AG04449 (cell line): ENCODE measurements around the gene OR2B2.
A peak's percentile ranks its signal among the peaks of the same experiment; 100 is the strongest.
"Not testable (repeated sequence)": the region's sequence is repeated elsewhere in the genome, so short reads cannot be mapped to it uniquely, and the experiment has no call there.

ENCODE experiments used
- CTCF ChIA-PET: fragments of 350-600 bp; formaldehyde crosslinking; extraction: SDS; loops from one replicate; lab custom pipeline; 2021; ENCODE audit warnings: antibody characterized with exemption; lab: Yijun Ruan, JAX
- POLR2A ChIA-PET: fragments of 400-600, 350-600 bp; formaldehyde crosslinking; extraction: SDS; loops from one replicate; lab custom pipeline; 2020; ENCODE audit warnings: antibody characterized with exemption, inconsistent platforms; lab: Yijun Ruan, JAX
- DNase-seq: peaks from one replicate; pipeline ENCODE4 v3.0.0-alpha.2; 2010; ENCODE audit warnings: low read depth, low spot score
- H3K4me3 ChIP-seq: 2 replicates; pipeline ENCODE4 v1.5.1; 2011; ENCODE audit warnings: low read depth, mild to moderate bottlenecking, control low read depth, low read length
- TF ChIP-seq, protein P1 (sequence below): IDR thresholded peaks from one replicate; pipeline ENCODE4 v1.5.1; 2011; ENCODE audit warnings: mild to moderate bottlenecking, moderate library complexity, low read length, control low read depth, inconsistent platforms; ENCODE audit not compliant: insufficient read depth; ENCODE audit errors: missing control alignments

The OR2B2 gene

DNA sequence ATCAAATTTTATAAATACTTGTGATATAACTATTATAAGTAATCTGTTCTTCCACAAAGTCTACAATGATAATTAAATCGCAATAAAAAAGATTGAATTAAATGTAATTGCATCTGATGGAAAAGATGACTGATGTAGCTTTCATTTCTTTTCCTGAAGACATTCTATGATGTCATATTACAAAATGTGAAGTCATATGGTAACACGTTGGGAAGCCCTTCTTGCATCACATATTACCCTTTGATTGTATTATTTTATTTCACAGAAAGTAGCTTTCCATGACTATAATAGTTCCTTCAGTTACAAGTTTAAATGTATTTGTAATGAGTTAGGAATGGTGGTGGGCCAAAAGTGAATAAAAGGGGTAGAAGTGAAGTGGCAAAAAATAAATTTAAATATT is 19.0 kb upstream of the OR2B2 start:
- ChIA-PET POLR2A (no interaction called here), CTCF (no interaction called here)
- H3K4me3 ChIP-seq: no peak overlapping the region
- TF ChIP-seq, protein P1, sequence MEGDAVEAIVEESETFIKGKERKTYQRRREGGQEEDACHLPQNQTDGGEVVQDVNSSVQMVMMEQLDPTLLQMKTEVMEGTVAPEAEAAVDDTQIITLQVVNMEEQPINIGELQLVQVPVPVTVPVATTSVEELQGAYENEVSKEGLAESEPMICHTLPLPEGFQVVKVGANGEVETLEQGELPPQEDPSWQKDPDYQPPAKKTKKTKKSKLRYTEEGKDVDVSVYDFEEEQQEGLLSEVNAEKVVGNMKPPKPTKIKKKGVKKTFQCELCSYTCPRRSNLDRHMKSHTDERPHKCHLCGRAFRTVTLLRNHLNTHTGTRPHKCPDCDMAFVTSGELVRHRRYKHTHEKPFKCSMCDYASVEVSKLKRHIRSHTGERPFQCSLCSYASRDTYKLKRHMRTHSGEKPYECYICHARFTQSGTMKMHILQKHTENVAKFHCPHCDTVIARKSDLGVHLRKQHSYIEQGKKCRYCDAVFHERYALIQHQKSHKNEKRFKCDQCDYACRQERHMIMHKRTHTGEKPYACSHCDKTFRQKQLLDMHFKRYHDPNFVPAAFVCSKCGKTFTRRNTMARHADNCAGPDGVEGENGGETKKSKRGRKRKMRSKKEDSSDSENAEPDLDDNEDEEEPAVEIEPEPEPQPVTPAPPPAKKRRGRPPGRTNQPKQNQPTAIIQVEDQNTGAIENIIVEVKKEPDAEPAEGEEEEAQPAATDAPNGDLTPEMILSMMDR: no peak
- DNase-seq: no peak

DNA sequence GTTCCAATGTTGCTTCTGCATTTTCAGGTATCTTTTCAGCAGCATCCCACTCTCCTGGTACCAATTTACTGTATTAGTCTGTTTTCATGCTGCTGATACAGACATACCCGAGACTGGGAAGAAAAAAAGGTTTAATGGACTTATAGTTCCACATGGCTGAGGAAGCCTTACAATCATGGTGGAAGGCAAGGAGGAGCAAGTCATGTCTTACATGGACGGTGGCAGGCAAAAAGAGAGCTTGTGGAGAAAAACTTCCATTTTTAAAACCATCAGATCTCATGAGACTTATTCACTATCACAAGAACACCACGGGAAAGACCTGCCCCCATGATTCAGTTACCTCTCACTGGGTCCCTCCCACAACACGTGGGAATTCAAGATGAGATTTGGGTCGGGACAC is 17.7 kb upstream of the OR2B2 start:
- H3K4me3 ChIP-seq, POLR2A ChIA-PET, CTCF ChIA-PET, DNase-seq: not testable (repeated sequence)

DNA sequence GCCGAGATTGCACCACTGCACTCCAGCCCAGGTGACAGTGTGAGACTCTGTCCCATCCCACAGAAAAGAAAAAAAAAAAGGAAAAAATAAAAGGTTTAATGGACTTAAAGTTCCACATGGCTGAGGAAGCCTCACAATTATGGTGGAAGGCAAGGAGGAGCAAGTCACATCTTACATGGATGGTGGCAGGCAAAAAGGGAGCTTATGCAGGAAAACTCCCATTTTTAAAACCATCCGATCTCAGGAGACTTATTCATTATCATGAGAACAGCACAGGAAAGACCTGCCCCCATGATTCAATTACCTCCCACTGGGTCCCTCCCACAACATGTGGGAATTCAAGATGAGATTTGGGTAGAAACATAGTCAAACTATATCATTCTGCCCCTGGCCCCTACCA is 15.8 kb upstream of the OR2B2 start:
- H3K4me3 ChIP-seq, CTCF ChIA-PET, POLR2A ChIA-PET, DNase-seq: not testable (repeated sequence)

DNA sequence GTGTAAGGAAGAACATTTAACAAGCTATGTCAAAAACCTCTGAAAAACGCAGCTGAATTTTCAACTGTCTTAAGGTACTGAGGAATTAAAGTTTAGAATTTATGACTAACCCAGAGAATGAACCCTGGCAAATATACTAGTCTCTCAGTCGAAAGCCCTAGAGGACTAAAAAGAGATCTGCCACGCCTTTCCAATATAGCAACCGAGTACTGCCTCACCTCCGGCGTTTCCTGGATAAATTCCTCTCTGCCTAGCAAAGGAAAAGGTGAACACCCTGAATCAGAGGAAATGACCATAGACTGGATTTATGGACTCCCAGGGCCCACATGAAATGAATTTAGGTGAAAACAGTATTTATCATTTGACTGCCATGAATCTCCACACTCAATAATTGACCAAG is 12.0 kb upstream of the OR2B2 start:
- TF ChIP-seq, protein P1: no peak
- H3K4me3 ChIP-seq: no peak overlapping the region
- ChIA-PET CTCF (no interaction called here), POLR2A (no interaction called here)
- no peak for DNase-seq

DNA sequence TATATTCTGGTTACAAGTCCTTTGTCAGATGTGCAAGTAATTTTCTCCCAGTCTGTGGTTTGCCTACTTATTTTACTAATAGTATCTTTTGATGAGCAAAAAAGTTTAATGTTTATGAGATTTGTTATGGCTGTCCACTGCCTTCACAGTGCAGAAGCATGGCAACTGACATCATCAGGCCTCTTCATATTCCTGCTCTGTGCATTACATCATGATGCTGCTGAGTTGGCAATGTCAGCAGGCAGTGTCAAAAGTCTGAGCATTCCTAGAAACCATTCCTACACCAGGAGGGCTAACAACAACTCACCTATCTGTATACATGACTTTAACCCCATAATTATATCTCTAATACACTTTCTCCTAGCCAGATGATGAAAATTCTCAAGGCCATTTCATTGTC is 10.8 kb upstream of the OR2B2 start:
- ChIA-PET CTCF (no interaction called here), POLR2A (no interaction called here)
- H3K4me3 ChIP-seq: no peak overlapping the region
- no peak for DNase-seq
- TF ChIP-seq, protein P1: no peak

DNA sequence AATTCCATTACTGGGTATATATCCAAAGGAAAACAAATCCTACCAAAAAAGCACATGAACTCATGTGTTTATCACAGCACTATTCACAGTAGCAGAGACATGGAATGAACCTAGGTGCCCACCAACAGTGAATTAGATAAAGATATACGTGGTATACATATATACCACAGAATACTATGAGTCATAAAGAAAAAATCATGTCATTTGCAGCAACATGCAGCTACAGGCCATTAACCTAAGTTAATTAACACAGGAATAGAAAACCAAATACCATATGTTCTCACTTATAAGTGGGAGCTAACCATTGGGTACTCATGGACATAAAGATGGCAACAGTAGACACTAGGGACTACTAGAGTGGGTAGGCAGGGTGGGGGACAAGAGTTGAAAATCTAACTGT is 4.2 kb downstream of the OR2B2 start:
- no peak overlapping the region for H3K4me3 ChIP-seq
- CTCF ChIA-PET: interaction anchor here (1.6 kb wide), 1 partner anchor 13 kb away, joined by 5 read pairs; no protein-coding TSS in a partner anchor
- POLR2A ChIA-PET: no interaction called here
- no peak for DNase-seq
- TF ChIP-seq, protein P1: no peak

DNA sequence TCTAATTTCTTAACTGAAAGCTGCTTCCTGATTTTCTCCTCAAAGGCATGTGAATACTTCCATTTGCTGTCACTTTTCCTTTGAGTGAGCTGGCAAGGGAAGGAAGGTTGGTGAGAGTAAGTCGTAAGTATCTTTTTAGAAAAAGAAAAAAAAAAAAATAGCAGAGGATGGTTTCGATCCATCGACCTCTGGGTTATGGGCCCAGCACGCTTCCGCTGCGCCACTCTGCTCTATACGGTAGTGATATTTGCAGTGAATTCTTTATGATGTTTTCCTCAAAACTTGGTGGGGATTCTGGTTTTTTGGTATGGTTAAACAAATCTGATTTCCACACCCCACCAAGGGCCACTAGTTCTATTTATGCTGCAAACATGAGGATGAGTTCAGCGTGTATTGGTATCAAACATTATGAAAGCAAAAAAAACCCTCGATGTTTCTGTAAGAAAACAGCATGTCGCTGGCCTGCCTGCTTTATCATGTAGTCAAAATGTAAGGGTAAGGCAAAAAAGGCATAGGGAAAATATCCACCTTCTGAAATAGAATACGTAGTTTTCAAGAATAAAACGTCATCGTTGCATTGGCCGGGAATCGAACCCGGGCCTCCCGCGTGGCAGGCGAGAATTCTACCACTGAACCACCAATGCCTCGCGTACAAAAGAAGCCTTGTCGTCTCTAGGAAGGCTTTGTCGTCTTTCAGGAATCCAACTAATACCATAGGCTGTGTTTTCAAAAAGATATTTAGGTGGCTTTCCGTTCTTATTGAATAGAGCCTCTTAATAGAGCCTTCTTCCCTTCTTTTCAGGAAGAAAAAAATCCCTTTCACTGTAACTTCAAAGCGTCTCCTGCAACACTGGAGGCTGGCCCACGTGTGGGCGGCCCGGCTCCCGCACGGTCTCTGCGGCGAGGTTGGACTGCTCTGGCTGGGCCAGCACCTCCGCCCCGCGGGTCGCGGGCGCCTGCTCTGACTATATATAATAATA is 9.6 kb downstream of the OR2B2 start:
- DNase-seq: no peak
- ChIA-PET POLR2A (interaction anchor here (1.0 kb wide), 1 partner anchor 10 kb away, joined by 6 read pairs; a partner anchor contains a TSS), CTCF (interaction anchor here (0.8 to 1.3 kb wide), 6 partner anchors 10 to 776 kb away, joined by 3 to 9 read pairs (median 6); a partner anchor contains a TSS)
- peak overlapping the region; percentile 67 for H3K4me3 ChIP-seq
- TF ChIP-seq, protein P1: no peak
